Hepatocyte (in vitro differentiated cells): ENCODE measurements around the gene CDH4. TPM values are rescaled to one million over a fixed set of nuclear protein-coding genes. Genes with fewer than 3 reads are reported as not detected.

Experiments used
- DNase-seq: peaks from one replicate; pipeline ENCODE4 v3.0.0-alpha.2; 2016; ENCODE audit warnings: low spot score
- H2AFZ ChIP-seq: fragments of 200-600 bp; sonication (generic); 2 replicates; pipeline ENCODE4 v1.6.0; 2016; ENCODE audit warnings: antibody characterized with exemption, mild to moderate bottlenecking
- H3K27ac ChIP-seq: fragments of 200-600 bp; sonication (generic); 2 replicates; pipeline ENCODE4 v1.5.1; 2016; ENCODE audit warnings: mild to moderate bottlenecking
- H3K27me3 ChIP-seq: fragments of 200-600 bp; sonication (generic); 2 replicates; pipeline ENCODE4 v1.6.1; 2016
- H3K36me3 ChIP-seq: fragments of 200-600 bp; sonication (generic); replicated peaks from 2 replicates; pipeline ENCODE4 v1.5.1; 2016; ENCODE audit warnings: low read depth; ENCODE audit not compliant: insufficient read depth
- H3K4me1 ChIP-seq: fragments of 200-600 bp; sonication (generic); 2 replicates; pipeline ENCODE4 v1.5.1; 2016; ENCODE audit warnings: mild to moderate bottlenecking, moderate library complexity; ENCODE audit not compliant: insufficient read depth
- H3K4me2 ChIP-seq: fragments of 200-600 bp; sonication (generic); 2 replicates; pipeline ENCODE4 v1.6.0; 2016
- H3K4me3 ChIP-seq: fragments of 200-600 bp; sonication (generic); 2 replicates; pipeline ENCODE4 v1.5.1; 2016; ENCODE audit warnings: mild to moderate bottlenecking
- H3K79me2 ChIP-seq: fragments of 200-600 bp; sonication (generic); 2 replicates; pipeline ENCODE4 v1.6.0; 2017; ENCODE audit warnings: mild to moderate bottlenecking
- H3K9me2 ChIP-seq: fragments of 200-600 bp; sonication (generic); replicated peaks from 2 replicates; pipeline ENCODE4 v1.6.0; 2017; ENCODE audit warnings: mild to moderate bottlenecking; ENCODE audit not compliant: insufficient read depth
- H3K9me3 ChIP-seq: fragments of 200-600 bp; sonication (generic); 2 replicates; pipeline ENCODE4 v1.5.1; 2016; ENCODE audit warnings: low read depth, mild to moderate bottlenecking
- H4K20me1 ChIP-seq: fragments of 200-600 bp; sonication (generic); 2 replicates; pipeline ENCODE4 v1.6.0; 2016; ENCODE audit warnings: mild to moderate bottlenecking; ENCODE audit not compliant: insufficient read depth, poor library complexity, severe bottlenecking
- CTCF ChIP-seq: fragments of 200-600 bp; sonication (generic); IDR thresholded peaks from 2 replicates; pipeline ENCODE4 v1.5.1; 2016; ENCODE audit warnings: antibody characterized with exemption, mild to moderate bottlenecking; ENCODE audit not compliant: poor library complexity
- EZH2 ChIP-seq: fragments of 200-600 bp; sonication (generic); IDR thresholded peaks from 2 replicates; pipeline ENCODE4 v1.6.1; 2016; ENCODE audit warnings: antibody characterized with exemption, mild to moderate bottlenecking, borderline replicate concordance
- EZH2phosphoT487 ChIP-seq: fragments of 200-600 bp; sonication (generic); IDR thresholded peaks from one replicate; pipeline ENCODE4 v1.6.1; 2018; ENCODE audit warnings: antibody characterized with exemption, mild to moderate bottlenecking, low read depth, moderate library complexity; ENCODE audit not compliant: unreplicated experiment, severe bottlenecking
- WGBS: methylation state at CpG from one replicate; pipeline ENCODE4 v1.1.6; 2016; ENCODE audit warnings: low lambda C conversion rate; ENCODE audit errors: missing lambda C conversion rate; 5-methylcytosine and 5-hydroxymethylcytosine counted together
- polyA plus RNA-seq: library from polyadenylated mRNA; unstranded; fragments of >200 nt; fragmentation: Nextera tagmentation; extraction: Ambion mirVana; gene quantifications from 2 replicates; pipeline ENCODE4 v1.2.1, GENCODE V29; 2016
- total RNA-seq: library from RNA; depleted of rRNA; stranded (reverse); fragments of >200 nt; gene quantifications from 2 replicates; pipeline ENCODE4 v1.2.3, GENCODE V29; 2014

CDH4 gene
- total and polyA plus RNA-seq, 2 experiments from 2014 or later = 0.53 to 0.73 TPM

- Histone ChIP-seq H4K20me1 (no peaks in the 10 kb centered on the region), H3K4me1 (no peaks in the 10 kb centered on the region), H3K36me3 (no peaks in the 10 kb centered on the region), H3K27me3 (peaks cover 7% of the 10 kb centered on the region), H3K4me3 (no peak overlapping the region), H2AFZ (no peak overlapping the region), H3K9me2 (no peaks in the 10 kb centered on the region), H3K79me2 (no peaks in the 10 kb centered on the region), H3K9me3 (no peaks in the 10 kb centered on the region), H3K27ac (no peak overlapping the region), H3K4me2 (no peak overlapping the region)
- TF ChIP-seq CTCF = no peak
- no peak for TF ChIP-seq EZH2phosphoT487
- no peak for TF ChIP-seq EZH2
- 83% methylated on average over 19 of the region's 21 CpGs for WGBS
- no peak for DNase-seq
These were observed 68.8 kb downstream of the CDH4 start for GRCh38 chr20:61320691-61321425.

- no peaks in the 10 kb centered on the region for H4K20me1 ChIP-seq
- H3K9me2 ChIP-seq = no peaks in the 10 kb centered on the region
- no peak overlapping the region for H3K4me3 ChIP-seq
- H2AFZ ChIP-seq = no peak overlapping the region
- no peak overlapping the region for H3K4me2 ChIP-seq
- H3K27me3 ChIP-seq = peaks cover 8% of the 10 kb centered on the region
- no peaks in the 10 kb centered on the region for H3K9me3 ChIP-seq
- H3K36me3 ChIP-seq = no peaks in the 10 kb centered on the region
- DNase-seq = no peak
- TF ChIP-seq CTCF (no peak), EZH2 (no peak), EZH2phosphoT487 (no peak)
- H3K79me2 ChIP-seq = no peaks in the 10 kb centered on the region
- no peaks in the 10 kb centered on the region for H3K4me1 ChIP-seq
- 94% methylated on average over 13 of the region's 13 CpGs for WGBS
- H3K27ac ChIP-seq = no peak overlapping the region
These were observed 69.4 kb downstream of the CDH4 start for GRCh38 chr20:61321481-61321880.

- H3K27ac ChIP-seq = no peak overlapping the region
- no peaks in the 10 kb centered on the region for H3K9me3 ChIP-seq
- H3K79me2 ChIP-seq = no peaks in the 10 kb centered on the region
- H3K36me3 ChIP-seq = no peaks in the 10 kb centered on the region
- no peak for DNase-seq
- H2AFZ ChIP-seq = no peak overlapping the region
- H3K4me1 ChIP-seq = no peaks in the 10 kb centered on the region
- no peaks in the 10 kb centered on the region for H4K20me1 ChIP-seq
- 85% methylated on average over 14 of the region's 14 CpGs for WGBS
- no peaks in the 10 kb centered on the region for H3K9me2 ChIP-seq
- H3K4me2 ChIP-seq = no peak overlapping the region
- peaks cover 9% of the 10 kb centered on the region for H3K27me3 ChIP-seq
- H3K4me3 ChIP-seq = no peak overlapping the region
- TF ChIP-seq EZH2 = no peak
- no peak for TF ChIP-seq CTCF
- TF ChIP-seq EZH2phosphoT487 = no peak
These were observed 70.2 kb downstream of the CDH4 start for GRCh38 chr20:61322151-61322865.
